ENCODE measurements around the gene LFNG.

GRCh38 chr7:2505401-2505800, 14.2 kb upstream of the LFNG start:
- TF ChIP-seq CTCF (IDR thresholded peaks at IDR 0.05) (no peak), POLR2A (IDR thresholded peaks at IDR 0.05) (no peak), EP300 (IDR thresholded peaks at IDR 0.05) (no peak)
